HL-60 (cell line): ENCODE results near the gene CORO1C.

Experiments
- DNase-seq, 2 experiments: peaks; one replicate each; pipeline ENCODE4 v3.0.0-alpha.2; 2010 to 2020; ENCODE audit warnings: low read depth in 1 of 2, low spot score in 1 of 2
- H3K27ac ChIP-seq: fragments of 250-450 bp; sonication (Bioruptor Pico); replicated peaks from 2 replicates; pipeline ENCODE4 v1.5.1; 2020; ENCODE audit warnings: mild to moderate bottlenecking, moderate library complexity
- H3K27me3 ChIP-seq: fragments of 250-450 bp; sonication (Bioruptor Pico); 2 replicates; pipeline ENCODE4 v1.5.1; 2021; ENCODE audit warnings: mild to moderate bottlenecking, moderate library complexity; ENCODE audit not compliant: insufficient read depth, poor library complexity, severe bottlenecking
- H3K4me3 ChIP-seq: replicated peaks from 2 replicates; pipeline ENCODE4 v1.5.1; 2011; ENCODE audit warnings: mild to moderate bottlenecking, control low read depth, low read length; ENCODE audit not compliant: insufficient read depth
- GABPA ChIP-seq: IDR thresholded peaks from 2 replicates; pipeline ENCODE4 v1.6.1; 2012; ENCODE audit warnings: low read depth
- POLR2AphosphoS5 ChIP-seq: IDR thresholded peaks from 2 replicates; pipeline ENCODE4 v1.6.1; 2012; ENCODE audit warnings: low read depth
- SPI1 ChIP-seq: IDR thresholded peaks from 2 replicates; pipeline ENCODE4 v1.6.1; 2012; ENCODE audit warnings: low read depth, mild to moderate bottlenecking, borderline replicate concordance
- TF ChIP-seq, protein P1 (sequence below): IDR thresholded peaks from 2 replicates; pipeline ENCODE4 v1.6.1; 2012; ENCODE audit warnings: low read depth; ENCODE audit not compliant: insufficient replicate concordance
- TF ChIP-seq, protein P2 (sequence below): IDR thresholded peaks from one replicate; pipeline ENCODE4 v1.5.1; 2011; ENCODE audit warnings: low read length, control low read depth, inconsistent platforms; ENCODE audit not compliant: insufficient read depth

Gene CORO1C

GRCh38 chr12:108650083-108650482 is 81.2 kb downstream of the CORO1C start:
- Histone ChIP-seq H3K27ac (no peak overlapping the region), H3K27me3 (no peaks in the 10 kb centered on the region), H3K4me3 (no peak overlapping the region)
- DNase-seq = no peak
- TF ChIP-seq SPI1 (no peak), GABPA (no peak), POLR2AphosphoS5 (no peak)
- TF ChIP-seq, protein P1, sequence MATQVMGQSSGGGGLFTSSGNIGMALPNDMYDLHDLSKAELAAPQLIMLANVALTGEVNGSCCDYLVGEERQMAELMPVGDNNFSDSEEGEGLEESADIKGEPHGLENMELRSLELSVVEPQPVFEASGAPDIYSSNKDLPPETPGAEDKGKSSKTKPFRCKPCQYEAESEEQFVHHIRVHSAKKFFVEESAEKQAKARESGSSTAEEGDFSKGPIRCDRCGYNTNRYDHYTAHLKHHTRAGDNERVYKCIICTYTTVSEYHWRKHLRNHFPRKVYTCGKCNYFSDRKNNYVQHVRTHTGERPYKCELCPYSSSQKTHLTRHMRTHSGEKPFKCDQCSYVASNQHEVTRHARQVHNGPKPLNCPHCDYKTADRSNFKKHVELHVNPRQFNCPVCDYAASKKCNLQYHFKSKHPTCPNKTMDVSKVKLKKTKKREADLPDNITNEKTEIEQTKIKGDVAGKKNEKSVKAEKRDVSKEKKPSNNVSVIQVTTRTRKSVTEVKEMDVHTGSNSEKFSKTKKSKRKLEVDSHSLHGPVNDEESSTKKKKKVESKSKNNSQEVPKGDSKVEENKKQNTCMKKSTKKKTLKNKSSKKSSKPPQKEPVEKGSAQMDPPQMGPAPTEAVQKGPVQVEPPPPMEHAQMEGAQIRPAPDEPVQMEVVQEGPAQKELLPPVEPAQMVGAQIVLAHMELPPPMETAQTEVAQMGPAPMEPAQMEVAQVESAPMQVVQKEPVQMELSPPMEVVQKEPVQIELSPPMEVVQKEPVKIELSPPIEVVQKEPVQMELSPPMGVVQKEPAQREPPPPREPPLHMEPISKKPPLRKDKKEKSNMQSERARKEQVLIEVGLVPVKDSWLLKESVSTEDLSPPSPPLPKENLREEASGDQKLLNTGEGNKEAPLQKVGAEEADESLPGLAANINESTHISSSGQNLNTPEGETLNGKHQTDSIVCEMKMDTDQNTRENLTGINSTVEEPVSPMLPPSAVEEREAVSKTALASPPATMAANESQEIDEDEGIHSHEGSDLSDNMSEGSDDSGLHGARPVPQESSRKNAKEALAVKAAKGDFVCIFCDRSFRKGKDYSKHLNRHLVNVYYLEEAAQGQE = no peak
- TF ChIP-seq, protein P2, sequence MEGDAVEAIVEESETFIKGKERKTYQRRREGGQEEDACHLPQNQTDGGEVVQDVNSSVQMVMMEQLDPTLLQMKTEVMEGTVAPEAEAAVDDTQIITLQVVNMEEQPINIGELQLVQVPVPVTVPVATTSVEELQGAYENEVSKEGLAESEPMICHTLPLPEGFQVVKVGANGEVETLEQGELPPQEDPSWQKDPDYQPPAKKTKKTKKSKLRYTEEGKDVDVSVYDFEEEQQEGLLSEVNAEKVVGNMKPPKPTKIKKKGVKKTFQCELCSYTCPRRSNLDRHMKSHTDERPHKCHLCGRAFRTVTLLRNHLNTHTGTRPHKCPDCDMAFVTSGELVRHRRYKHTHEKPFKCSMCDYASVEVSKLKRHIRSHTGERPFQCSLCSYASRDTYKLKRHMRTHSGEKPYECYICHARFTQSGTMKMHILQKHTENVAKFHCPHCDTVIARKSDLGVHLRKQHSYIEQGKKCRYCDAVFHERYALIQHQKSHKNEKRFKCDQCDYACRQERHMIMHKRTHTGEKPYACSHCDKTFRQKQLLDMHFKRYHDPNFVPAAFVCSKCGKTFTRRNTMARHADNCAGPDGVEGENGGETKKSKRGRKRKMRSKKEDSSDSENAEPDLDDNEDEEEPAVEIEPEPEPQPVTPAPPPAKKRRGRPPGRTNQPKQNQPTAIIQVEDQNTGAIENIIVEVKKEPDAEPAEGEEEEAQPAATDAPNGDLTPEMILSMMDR = no peak

GRCh38 chr12:108649669-108650068 is 81.6 kb downstream of the CORO1C start:
- DNase-seq = no peak
- no peak overlapping the region for H3K4me3 ChIP-seq
- TF ChIP-seq GABPA = no peak
- TF ChIP-seq, protein P2 = no peak
- TF ChIP-seq SPI1 = no peak
- TF ChIP-seq, protein P1 = no peak
- no peak for TF ChIP-seq POLR2AphosphoS5
- H3K27me3 ChIP-seq = no peaks in the 10 kb centered on the region
- H3K27ac ChIP-seq = no peak overlapping the region

DNA sequence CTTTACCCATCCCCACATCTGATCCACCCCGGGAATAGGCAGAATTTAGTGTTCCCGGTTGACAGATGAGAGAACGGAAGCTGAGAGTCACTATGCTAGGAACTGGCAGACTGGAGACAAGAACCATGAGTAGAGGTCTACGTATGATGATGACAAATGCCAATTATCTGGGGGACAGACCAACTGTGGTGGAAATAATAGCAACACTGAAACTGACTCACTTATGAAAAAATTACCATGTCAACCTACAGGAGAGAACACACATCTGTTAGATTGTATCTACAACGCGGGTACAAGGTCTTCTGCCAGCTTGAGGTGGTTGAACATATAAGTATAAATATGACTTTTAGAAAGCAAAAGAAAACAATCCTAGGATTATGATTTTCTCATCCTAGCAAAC is 82.2 kb downstream of the CORO1C start:
- TF ChIP-seq GABPA = no peak
- H3K4me3 ChIP-seq = no peak overlapping the region
- no peaks in the 10 kb centered on the region for H3K27me3 ChIP-seq
- no peak for DNase-seq
- H3K27ac ChIP-seq = no peak overlapping the region

DNA sequence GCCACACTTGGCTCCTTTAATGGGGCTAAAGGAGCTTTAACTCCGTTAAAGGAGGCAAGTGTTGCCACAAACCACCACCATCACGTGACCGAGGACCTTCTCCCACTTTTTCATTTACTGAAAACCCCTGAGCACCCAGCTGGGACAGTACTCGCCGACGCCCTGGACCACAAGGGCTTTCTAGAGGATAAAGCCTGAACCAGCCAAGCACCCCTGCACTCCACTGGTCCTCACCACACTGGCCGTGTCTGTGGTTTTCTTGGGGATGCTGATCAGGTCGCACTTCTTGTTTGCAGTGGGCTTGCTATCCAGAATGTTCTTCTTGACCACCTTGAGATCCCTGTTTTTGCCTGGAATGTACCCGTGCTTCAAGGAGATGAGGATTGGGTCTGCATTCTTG is 82.9 kb downstream of the CORO1C start:
- H3K4me3 ChIP-seq = no peak overlapping the region
- H3K27ac ChIP-seq = no peak overlapping the region
- no peak for DNase-seq
- H3K27me3 ChIP-seq = no peaks in the 10 kb centered on the region
- TF ChIP-seq SPI1 (no peak), POLR2AphosphoS5 (no peak), GABPA (no peak)
- TF ChIP-seq, protein P2 = no peak
- TF ChIP-seq, protein P1 = no peak
